ENCODE measurements around the gene JPH3.
"Not testable (repeated sequence)": the region's sequence is repeated elsewhere in the genome, so short reads cannot be mapped to it uniquely, and the experiment has no call there.

Gene JPH3

GRCh38 chr16:87677830-87678229 lies 75.5 kb downstream of the JPH3 start:
- DNase-seq = no peak
- TF ChIP-seq CTCF (IDR thresholded peaks at IDR 0.05; ENCODE audit: low read depth, low read length, missing control alignments) = no peak
- in situ Hi-C loops (cut with HindIII; ENCODE audit: low pct_ligation_motif_present, low sequenced_read_pairs) = no loop called here

GRCh38 chr16:87678618-87679017 lies 76.3 kb downstream of the JPH3 start:
- TF ChIP-seq CTCF (IDR thresholded peaks at IDR 0.05; ENCODE audit: low read depth, low read length, missing control alignments) = peak; percentile 43
- DNase-seq = peak; percentile 6
- Histone ChIP-seq H3K27me3 (replicated peaks) (no peaks in the 10 kb centered on the region), H3K27ac (no peak overlapping the region), H3K4me3 (ENCODE audit: low read depth, low read length) (no peak overlapping the region), H3K36me3 (replicated peaks) (no peaks in the 10 kb centered on the region)
- in situ Hi-C loops (cut with HindIII; ENCODE audit: low pct_ligation_motif_present, low sequenced_read_pairs) = no loop called here

More at GRCh38 chr16:87677830-87678229, 75.5 kb downstream of the JPH3 start:
- Histone ChIP-seq H3K36me3 (replicated peaks) (no peaks in the 10 kb centered on the region), H3K27me3 (replicated peaks) (no peaks in the 10 kb centered on the region), H3K27ac (no peak overlapping the region), H3K4me3 (ENCODE audit: low read depth, low read length) (no peak overlapping the region)

- no peak overlapping the region for H3K27ac ChIP-seq
- no peaks in the 10 kb centered on the region for H3K36me3 ChIP-seq (replicated peaks)
- in situ Hi-C loops (cut with HindIII; ENCODE audit: low pct_ligation_motif_present, low sequenced_read_pairs) = no loop called here
- no peaks in the 10 kb centered on the region for H3K27me3 ChIP-seq (replicated peaks)
- no peak for DNase-seq
- no peak for TF ChIP-seq CTCF (IDR thresholded peaks at IDR 0.05; ENCODE audit: low read depth, low read length, missing control alignments)
- H3K4me3 ChIP-seq (ENCODE audit: low read depth, low read length) = no peak overlapping the region
Observed at GRCh38 chr16:87679593-87680271, 77.4 kb downstream of the JPH3 start.

GRCh38 chr16:87680272-87680644 lies 78.0 kb downstream of the JPH3 start:
- in situ Hi-C loops (cut with HindIII; ENCODE audit: low pct_ligation_motif_present, low sequenced_read_pairs) = no loop called here
- Histone ChIP-seq H3K4me3 (ENCODE audit: low read depth, low read length) (no peak overlapping the region), H3K36me3 (replicated peaks) (no peaks in the 10 kb centered on the region), H3K27me3 (replicated peaks) (no peaks in the 10 kb centered on the region), H3K27ac (no peak overlapping the region)
- TF ChIP-seq CTCF (IDR thresholded peaks at IDR 0.05; ENCODE audit: low read depth, low read length, missing control alignments) = no peak
- DNase-seq = no peak

- H3K27me3 ChIP-seq (replicated peaks); H3K27ac ChIP-seq; DNase-seq; H3K4me3 ChIP-seq (ENCODE audit: low read depth, low read length); H3K36me3 ChIP-seq (replicated peaks); in situ Hi-C loops (cut with HindIII; ENCODE audit: low pct_ligation_motif_present, low sequenced_read_pairs): not testable (repeated sequence)
Observed at GRCh38 chr16:87681051-87681602, 78.8 kb downstream of the JPH3 start.

- peak; percentile 63 for DNase-seq
- TF ChIP-seq CTCF (IDR thresholded peaks at IDR 0.05; ENCODE audit: low read depth, low read length, missing control alignments) = peak; percentile 64
- no peak overlapping the region for H3K4me3 ChIP-seq (ENCODE audit: low read depth, low read length)
- no peak overlapping the region for H3K27ac ChIP-seq
- in situ Hi-C loops (cut with HindIII; ENCODE audit: low pct_ligation_motif_present, low sequenced_read_pairs) = no loop called here
- no peaks in the 10 kb centered on the region for H3K36me3 ChIP-seq (replicated peaks)
- H3K27me3 ChIP-seq (replicated peaks) = peaks cover under 1% of the 10 kb centered on the region
Observed at GRCh38 chr16:87681981-87682570, 79.8 kb downstream of the JPH3 start.

Data from brain microvascular endothelial cell (primary cell).